ENCODE data around the gene BCLAF1. TPM values are rescaled to one million over a fixed set of nuclear protein-coding genes. Genes with fewer than 3 reads are reported as not detected.

BCLAF1 gene
- total and polyA plus RNA-seq, 9 of the 15 experiments (the other 6 are each of a cell fraction or from before 2014, with no cell fraction given) = 65.4 to 286 (median 165) TPM

DNA sequence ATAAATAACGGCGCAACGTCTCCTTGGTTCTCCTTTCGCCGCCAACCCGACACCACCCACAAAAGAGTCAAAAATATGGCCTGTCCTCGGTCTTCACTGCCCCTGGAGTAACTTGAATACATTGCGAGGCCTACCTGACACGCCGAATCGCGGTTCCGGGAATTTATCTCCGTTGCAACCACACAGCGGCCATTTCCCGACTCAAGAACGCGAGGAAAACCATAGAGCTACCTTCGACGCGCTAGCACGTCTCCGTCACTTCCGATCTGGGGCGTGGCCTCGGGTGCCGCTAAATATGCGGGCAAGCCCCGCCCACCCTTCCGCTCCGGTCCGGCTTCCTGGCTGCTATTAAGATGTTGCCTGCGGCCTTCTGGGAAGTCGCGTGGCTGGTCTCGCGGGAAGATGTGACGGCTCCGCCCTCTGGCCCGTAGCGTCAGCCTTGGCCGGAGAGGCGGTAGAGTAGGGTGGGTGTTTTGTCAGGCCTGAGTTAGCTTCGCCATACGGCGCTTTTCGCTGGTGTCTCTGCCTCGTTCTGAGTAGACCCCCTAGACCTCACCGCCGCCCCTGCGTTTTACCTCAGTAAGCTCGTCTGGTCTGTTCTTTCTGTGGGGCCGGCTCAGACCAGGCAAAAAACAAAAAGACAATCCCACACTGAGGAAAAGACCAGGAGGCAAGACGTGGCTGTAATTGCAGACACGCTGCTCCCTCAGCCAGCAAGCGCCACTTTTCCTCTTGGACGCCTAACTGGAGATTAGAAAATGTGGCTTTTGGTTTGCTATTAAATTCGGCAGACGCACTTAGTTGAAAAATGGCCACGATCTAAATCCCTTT is at the start of gene BCLAF1 (continued):
- TF ChIP-seq TEAD2 (tag; IDR thresholded peaks at IDR 0.05) = no peak
- TF ChIP-seq SLC30A9 (CRISPR knock-in tag; IDR thresholded peaks at IDR 0.05) = no peak
- TF ChIP-seq ILF3 (IDR thresholded peaks at IDR 0.05; ENCODE audit: borderline replicate concordance) = peak; percentile 15; the same call in 1 of the 2 replicates
- no peak for TF ChIP-seq MAFG (tag; conservative IDR thresholded peaks at IDR 0.05)
- TF ChIP-seq NFATC3 (IDR thresholded peaks at IDR 0.05) = no peak
- no peak for TF ChIP-seq BACH1 (tag; IDR thresholded peaks at IDR 0.05)
- 0 out of 2 replicates have a peak, but pooled peaks have one; percentile 43 for TF ChIP-seq KLF6 (CRISPR knock-in tag; IDR thresholded peaks at IDR 0.05; ENCODE audit: borderline replicate concordance)
- TF ChIP-seq ESRRB (CRISPR knock-in tag; IDR thresholded peaks at IDR 0.05; ENCODE audit: borderline replicate concordance) = peak; percentile 76
- TF ChIP-seq YBX1 (IDR thresholded peaks at IDR 0.05) = no peak
- no peak for TF ChIP-seq ZNF778 (CRISPR knock-in tag; IDR thresholded peaks at IDR 0.05)
- no peak; the same call in 1 of the 2 replicates for TF ChIP-seq FOXM1 (IDR thresholded peaks at IDR 0.05; ENCODE audit: low read depth)
- TF ChIP-seq FOXM1 (CRISPR knock-in tag; IDR thresholded peaks at IDR 0.05; ENCODE audit: low read depth) = peak; percentile 90; the same call in 1 of the 2 replicates
- TF ChIP-seq, protein P1, sequence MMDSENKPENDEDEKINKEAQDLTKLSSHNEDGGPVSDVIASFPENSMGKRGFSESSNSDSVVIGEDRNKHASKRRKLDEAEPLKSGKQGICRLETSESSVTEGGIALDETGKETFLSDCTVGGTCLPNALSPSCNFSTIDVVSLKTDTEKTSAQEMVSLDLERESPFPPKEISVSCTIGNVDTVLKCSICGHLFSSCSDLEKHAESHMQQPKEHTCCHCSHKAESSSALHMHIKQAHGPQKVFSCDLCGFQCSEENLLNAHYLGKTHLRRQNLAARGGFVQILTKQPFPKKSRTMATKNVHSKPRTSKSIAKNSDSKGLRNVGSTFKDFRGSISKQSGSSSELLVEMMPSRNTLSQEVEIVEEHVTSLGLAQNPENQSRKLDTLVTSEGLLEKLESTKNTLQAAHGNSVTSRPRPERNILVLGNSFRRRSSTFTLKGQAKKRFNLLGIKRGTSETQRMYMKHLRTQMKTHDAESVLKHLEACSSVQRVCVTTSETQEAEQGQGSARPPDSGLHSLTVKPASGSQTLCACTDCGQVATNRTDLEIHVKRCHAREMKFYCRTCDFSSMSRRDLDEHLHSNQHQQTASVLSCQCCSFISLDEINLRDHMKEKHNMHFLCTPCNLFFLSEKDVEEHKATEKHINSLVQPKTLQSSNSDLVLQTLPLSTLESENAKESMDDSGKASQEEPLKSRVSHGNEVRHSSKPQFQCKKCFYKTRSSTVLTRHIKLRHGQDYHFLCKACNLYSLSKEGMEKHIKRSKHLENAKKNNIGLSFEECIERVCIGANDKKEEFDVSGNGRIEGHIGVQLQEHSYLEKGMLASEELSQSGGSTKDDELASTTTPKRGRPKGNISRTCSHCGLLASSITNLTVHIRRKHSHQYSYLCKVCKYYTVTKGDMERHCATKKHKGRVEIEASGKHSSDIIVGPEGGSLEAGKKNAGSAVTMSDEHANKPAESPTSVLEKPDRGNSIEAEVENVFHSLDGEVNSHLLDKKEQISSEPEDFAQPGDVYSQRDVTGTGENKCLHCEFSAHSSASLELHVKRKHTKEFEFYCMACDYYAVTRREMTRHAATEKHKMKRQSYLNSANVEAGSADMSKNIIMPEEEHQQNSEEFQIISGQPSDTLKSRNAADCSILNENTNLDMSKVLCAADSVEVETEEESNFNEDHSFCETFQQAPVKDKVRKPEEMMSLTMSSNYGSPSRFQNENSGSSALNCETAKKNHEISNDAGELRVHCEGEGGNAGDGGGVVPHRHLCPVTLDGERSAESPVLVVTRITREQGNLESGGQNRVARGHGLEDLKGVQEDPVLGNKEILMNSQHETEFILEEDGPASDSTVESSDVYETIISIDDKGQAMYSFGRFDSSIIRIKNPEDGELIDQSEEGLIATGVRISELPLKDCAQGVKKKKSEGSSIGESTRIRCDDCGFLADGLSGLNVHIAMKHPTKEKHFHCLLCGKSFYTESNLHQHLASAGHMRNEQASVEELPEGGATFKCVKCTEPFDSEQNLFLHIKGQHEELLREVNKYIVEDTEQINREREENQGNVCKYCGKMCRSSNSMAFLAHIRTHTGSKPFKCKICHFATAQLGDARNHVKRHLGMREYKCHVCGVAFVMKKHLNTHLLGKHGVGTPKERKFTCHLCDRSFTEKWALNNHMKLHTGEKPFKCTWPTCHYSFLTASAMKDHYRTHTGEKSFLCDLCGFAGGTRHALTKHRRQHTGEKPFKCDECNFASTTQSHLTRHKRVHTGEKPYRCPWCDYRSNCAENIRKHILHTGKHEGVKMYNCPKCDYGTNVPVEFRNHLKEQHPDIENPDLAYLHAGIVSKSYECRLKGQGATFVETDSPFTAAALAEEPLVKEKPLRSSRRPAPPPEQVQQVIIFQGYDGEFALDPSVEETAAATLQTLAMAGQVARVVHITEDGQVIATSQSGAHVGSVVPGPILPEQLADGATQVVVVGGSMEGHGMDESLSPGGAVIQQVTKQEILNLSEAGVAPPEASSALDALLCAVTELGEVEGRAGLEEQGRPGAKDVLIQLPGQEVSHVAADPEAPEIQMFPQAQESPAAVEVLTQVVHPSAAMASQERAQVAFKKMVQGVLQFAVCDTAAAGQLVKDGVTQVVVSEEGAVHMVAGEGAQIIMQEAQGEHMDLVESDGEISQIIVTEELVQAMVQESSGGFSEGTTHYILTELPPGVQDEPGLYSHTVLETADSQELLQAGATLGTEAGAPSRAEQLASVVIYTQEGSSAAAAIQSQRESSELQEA (IDR thresholded peaks at IDR 0.05; ENCODE audit: low read depth) = no peak
- TF ChIP-seq ZNF785 (CRISPR knock-in tag; IDR thresholded peaks at IDR 0.05) = no peak
- no peak for TF ChIP-seq SRSF1 (IDR thresholded peaks at IDR 0.05; ENCODE audit: low read depth, low read length)
- TF ChIP-seq PML (IDR thresholded peaks at IDR 0.05; ENCODE audit: low read length) = peak; percentile 97
- no peak for TF ChIP-seq U2AF1 (optimal IDR thresholded peaks at IDR 0.05; ENCODE audit: low read depth, low read length)
- no peak for TF ChIP-seq EZH2 (IDR thresholded peaks at IDR 0.05; ENCODE audit: borderline replicate concordance, low read depth, low read length)
- no peak for TF ChIP-seq NFIX (CRISPR knock-in tag; IDR thresholded peaks at IDR 0.05; ENCODE audit: low read depth)
- no peak for TF ChIP-seq ZNF146 (CRISPR knock-in tag; IDR thresholded peaks at IDR 0.05; ENCODE audit: unreplicated experiment)
- TF ChIP-seq PURB (CRISPR knock-in tag; IDR thresholded peaks at IDR 0.05; ENCODE audit: low read depth) = no peak
- peak; percentile 16; the same call in 1 of the 2 replicates for TF ChIP-seq MTA1 (IDR thresholded peaks at IDR 0.05; ENCODE audit: borderline replicate concordance)
- 0 out of 2 replicates have a peak, but pooled peaks have one; percentile 14 for TF ChIP-seq ZNF232 (CRISPR knock-in tag; IDR thresholded peaks at IDR 0.05)
